Hepatocyte (in vitro differentiated cells): ENCODE measurements around the gene C19orf25. TPM values are rescaled to one million over a fixed set of nuclear protein-coding genes. Genes with fewer than 3 reads are reported as not detected.

Experiments
- DNase-seq: peaks from one replicate; pipeline ENCODE4 v3.0.0-alpha.2; 2016; ENCODE audit warnings: low spot score
- H2AFZ ChIP-seq: fragments of 200-600 bp; sonication (generic); 2 replicates; pipeline ENCODE4 v1.6.0; 2016; ENCODE audit warnings: antibody characterized with exemption, mild to moderate bottlenecking
- H3K27ac ChIP-seq: fragments of 200-600 bp; sonication (generic); 2 replicates; pipeline ENCODE4 v1.5.1; 2016; ENCODE audit warnings: mild to moderate bottlenecking
- H3K27me3 ChIP-seq: fragments of 200-600 bp; sonication (generic); 2 replicates; pipeline ENCODE4 v1.6.1; 2016
- H3K36me3 ChIP-seq: fragments of 200-600 bp; sonication (generic); replicated peaks from 2 replicates; pipeline ENCODE4 v1.5.1; 2016; ENCODE audit warnings: low read depth; ENCODE audit not compliant: insufficient read depth
- H3K4me1 ChIP-seq: fragments of 200-600 bp; sonication (generic); 2 replicates; pipeline ENCODE4 v1.5.1; 2016; ENCODE audit warnings: mild to moderate bottlenecking, moderate library complexity; ENCODE audit not compliant: insufficient read depth
- H3K4me2 ChIP-seq: fragments of 200-600 bp; sonication (generic); 2 replicates; pipeline ENCODE4 v1.6.0; 2016
- H3K4me3 ChIP-seq: fragments of 200-600 bp; sonication (generic); 2 replicates; pipeline ENCODE4 v1.5.1; 2016; ENCODE audit warnings: mild to moderate bottlenecking
- H3K79me2 ChIP-seq: fragments of 200-600 bp; sonication (generic); 2 replicates; pipeline ENCODE4 v1.6.0; 2017; ENCODE audit warnings: mild to moderate bottlenecking
- H3K9me2 ChIP-seq: fragments of 200-600 bp; sonication (generic); replicated peaks from 2 replicates; pipeline ENCODE4 v1.6.0; 2017; ENCODE audit warnings: mild to moderate bottlenecking; ENCODE audit not compliant: insufficient read depth
- H3K9me3 ChIP-seq: fragments of 200-600 bp; sonication (generic); 2 replicates; pipeline ENCODE4 v1.5.1; 2016; ENCODE audit warnings: low read depth, mild to moderate bottlenecking
- H4K20me1 ChIP-seq: fragments of 200-600 bp; sonication (generic); 2 replicates; pipeline ENCODE4 v1.6.0; 2016; ENCODE audit warnings: mild to moderate bottlenecking; ENCODE audit not compliant: insufficient read depth, poor library complexity, severe bottlenecking
- EZH2 ChIP-seq: fragments of 200-600 bp; sonication (generic); IDR thresholded peaks from 2 replicates; pipeline ENCODE4 v1.6.1; 2016; ENCODE audit warnings: antibody characterized with exemption, mild to moderate bottlenecking, borderline replicate concordance
- EZH2phosphoT487 ChIP-seq: fragments of 200-600 bp; sonication (generic); IDR thresholded peaks from one replicate; pipeline ENCODE4 v1.6.1; 2018; ENCODE audit warnings: antibody characterized with exemption, mild to moderate bottlenecking, low read depth, moderate library complexity; ENCODE audit not compliant: unreplicated experiment, severe bottlenecking
- WGBS: methylation state at CpG from one replicate; pipeline ENCODE4 v1.1.6; 2016; ENCODE audit warnings: low lambda C conversion rate; ENCODE audit errors: missing lambda C conversion rate; 5-methylcytosine and 5-hydroxymethylcytosine counted together
- polyA plus RNA-seq: library from polyadenylated mRNA; unstranded; fragments of >200 nt; fragmentation: Nextera tagmentation; extraction: Ambion mirVana; gene quantifications from 2 replicates; pipeline ENCODE4 v1.2.1, GENCODE V29; 2016
- total RNA-seq: library from RNA; depleted of rRNA; stranded (reverse); fragments of >200 nt; gene quantifications from 2 replicates; pipeline ENCODE4 v1.2.3, GENCODE V29; 2014
- TF ChIP-seq, protein P1 (sequence below): fragments of 200-600 bp; sonication (generic); IDR thresholded peaks from 2 replicates; pipeline ENCODE4 v1.5.1; 2016; ENCODE audit warnings: antibody characterized with exemption, mild to moderate bottlenecking; ENCODE audit not compliant: poor library complexity

Gene C19orf25
- total and polyA plus RNA-seq, 2 experiments from 2014 or later, result 36.3 to 43.6 TPM

DNA sequence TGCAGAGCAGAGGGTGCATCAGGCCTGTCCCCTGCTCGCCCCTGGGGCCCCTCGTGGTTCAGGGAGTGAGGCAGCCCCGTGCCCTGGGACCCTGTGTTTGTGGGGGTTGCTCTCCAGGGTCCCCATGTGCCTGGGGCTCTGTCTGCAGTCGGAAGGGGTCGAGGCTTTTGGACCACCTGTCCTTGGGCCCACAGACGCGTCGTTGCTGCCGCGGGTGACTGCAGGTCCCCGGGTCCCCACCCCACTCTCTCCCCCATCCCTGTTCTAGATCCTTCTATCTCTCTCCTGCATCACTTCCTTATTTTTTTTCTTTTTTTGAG, 9.2 kb upstream of the C19orf25 start:
- WGBS, result 94% methylated on average over 11 of the region's 11 CpGs
- H3K27ac ChIP-seq, result no peak overlapping the region

DNA sequence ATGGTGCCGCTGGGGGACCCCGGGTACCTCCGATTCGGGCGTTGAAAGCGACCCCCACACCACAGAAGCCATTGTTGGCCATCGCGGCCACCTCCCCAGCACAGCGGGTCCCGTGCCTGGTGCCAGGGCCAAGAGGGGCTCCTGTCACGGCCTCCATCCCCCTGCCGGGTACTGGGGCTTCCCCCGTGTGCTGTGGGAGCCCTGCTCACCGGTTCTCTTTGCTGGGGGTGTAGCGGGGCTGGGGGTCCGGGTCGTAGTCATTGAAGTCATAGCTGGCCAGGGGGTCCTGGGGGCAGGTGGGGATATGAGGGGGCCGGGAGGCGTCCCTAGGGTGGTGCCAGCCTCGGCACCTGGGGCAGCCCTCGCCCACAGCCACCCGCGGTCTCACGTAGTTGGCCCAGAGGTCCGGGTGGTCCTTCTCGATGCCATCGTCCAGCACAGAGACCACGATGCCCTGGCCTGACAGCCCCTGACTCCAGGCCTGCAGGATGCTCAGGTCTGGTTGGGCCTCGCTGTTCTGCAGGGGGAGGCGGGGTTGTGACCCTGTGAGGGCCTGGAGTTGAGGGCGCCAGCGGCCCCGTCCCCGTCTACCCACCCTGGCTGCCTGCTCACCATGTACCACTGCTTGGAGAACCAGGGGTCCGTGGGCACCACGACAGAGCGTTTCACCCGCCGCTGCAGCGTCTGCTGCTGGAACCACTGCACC, 8.7 kb upstream of the C19orf25 start:
- H3K4me3 ChIP-seq, result no peak overlapping the region
- H2AFZ ChIP-seq, result no peak overlapping the region
- no peaks in the 10 kb centered on the region for H3K36me3 ChIP-seq
- H3K9me2 ChIP-seq, result no peaks in the 10 kb centered on the region
- TF ChIP-seq, protein P1, sequence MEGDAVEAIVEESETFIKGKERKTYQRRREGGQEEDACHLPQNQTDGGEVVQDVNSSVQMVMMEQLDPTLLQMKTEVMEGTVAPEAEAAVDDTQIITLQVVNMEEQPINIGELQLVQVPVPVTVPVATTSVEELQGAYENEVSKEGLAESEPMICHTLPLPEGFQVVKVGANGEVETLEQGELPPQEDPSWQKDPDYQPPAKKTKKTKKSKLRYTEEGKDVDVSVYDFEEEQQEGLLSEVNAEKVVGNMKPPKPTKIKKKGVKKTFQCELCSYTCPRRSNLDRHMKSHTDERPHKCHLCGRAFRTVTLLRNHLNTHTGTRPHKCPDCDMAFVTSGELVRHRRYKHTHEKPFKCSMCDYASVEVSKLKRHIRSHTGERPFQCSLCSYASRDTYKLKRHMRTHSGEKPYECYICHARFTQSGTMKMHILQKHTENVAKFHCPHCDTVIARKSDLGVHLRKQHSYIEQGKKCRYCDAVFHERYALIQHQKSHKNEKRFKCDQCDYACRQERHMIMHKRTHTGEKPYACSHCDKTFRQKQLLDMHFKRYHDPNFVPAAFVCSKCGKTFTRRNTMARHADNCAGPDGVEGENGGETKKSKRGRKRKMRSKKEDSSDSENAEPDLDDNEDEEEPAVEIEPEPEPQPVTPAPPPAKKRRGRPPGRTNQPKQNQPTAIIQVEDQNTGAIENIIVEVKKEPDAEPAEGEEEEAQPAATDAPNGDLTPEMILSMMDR, result no peak
- TF ChIP-seq EZH2, result no peak
- no peak for TF ChIP-seq EZH2phosphoT487
- no peaks in the 10 kb centered on the region for H4K20me1 ChIP-seq
- H3K79me2 ChIP-seq, result peaks cover 10% of the 10 kb centered on the region
- H3K4me2 ChIP-seq, result no peak overlapping the region
- no peak overlapping the region for H3K27ac ChIP-seq
- DNase-seq, result no peak
- peaks cover 13% of the 10 kb centered on the region for H3K4me1 ChIP-seq
- 96% methylated on average over 28 of the region's 40 CpGs for WGBS
- H3K27me3 ChIP-seq, result no peaks in the 10 kb centered on the region
- H3K9me3 ChIP-seq, result no peaks in the 10 kb centered on the region

More for the DNA sequence above, 9.2 kb upstream of the C19orf25 start:
- no peaks in the 10 kb centered on the region for H3K9me2 ChIP-seq
- no peak for DNase-seq
- no peak overlapping the region for H2AFZ ChIP-seq
- H3K27me3 ChIP-seq, result no peaks in the 10 kb centered on the region
- no peak overlapping the region for H3K4me2 ChIP-seq
- no peaks in the 10 kb centered on the region for H3K36me3 ChIP-seq
- H4K20me1 ChIP-seq, result no peaks in the 10 kb centered on the region
- no peak overlapping the region for H3K4me3 ChIP-seq
- TF ChIP-seq EZH2phosphoT487, result no peak
- TF ChIP-seq, protein P1, result no peak
- TF ChIP-seq EZH2, result no peak
- peaks cover 10% of the 10 kb centered on the region for H3K79me2 ChIP-seq
- H3K4me1 ChIP-seq, result peaks cover 15% of the 10 kb centered on the region
- H3K9me3 ChIP-seq, result no peaks in the 10 kb centered on the region

DNA sequence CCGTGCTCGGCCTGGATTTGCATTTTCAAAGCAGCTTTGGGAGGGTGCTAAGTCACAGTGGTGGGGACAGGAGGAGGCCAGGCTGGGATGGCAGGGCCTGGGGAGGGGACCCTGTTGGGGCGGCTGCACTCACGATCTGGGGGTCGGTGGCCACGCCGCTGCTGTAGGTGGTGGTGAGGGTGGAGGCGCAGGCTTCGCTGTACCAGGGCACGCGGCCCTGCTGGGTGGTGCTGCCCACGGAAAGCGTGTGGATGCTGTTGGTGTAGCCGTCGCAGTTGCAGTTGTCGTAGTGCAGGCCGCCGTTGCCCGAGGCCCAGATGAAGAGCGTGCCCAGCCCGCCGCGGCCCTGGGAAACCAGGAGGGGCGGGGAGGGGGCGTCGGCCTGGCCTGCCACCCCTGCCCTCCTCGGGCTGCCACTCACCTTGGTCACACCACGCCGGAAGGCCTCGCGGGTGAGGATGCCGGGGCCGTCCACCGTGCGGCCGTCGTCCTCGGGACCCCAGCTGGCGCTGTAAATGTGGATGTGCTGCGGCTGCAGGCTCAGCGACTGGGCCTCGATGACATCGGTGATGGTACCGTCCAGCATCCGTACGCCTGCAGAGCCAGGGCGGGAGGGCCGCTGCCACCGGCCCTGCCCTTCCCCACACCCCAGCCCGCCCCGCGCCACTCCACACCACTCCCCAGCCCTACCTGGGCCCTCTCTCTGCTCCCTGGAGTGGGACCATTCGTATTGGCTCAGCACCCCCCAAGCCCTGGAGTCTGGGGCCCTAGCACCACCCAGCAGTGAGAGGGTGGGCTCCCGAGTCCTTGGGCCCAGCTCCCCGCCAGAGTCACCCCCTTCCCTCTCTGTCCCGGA, 7.9 kb upstream of the C19orf25 start:
- no peak for TF ChIP-seq EZH2phosphoT487
- TF ChIP-seq EZH2, result no peak
- TF ChIP-seq, protein P1, result no peak
- no peaks in the 10 kb centered on the region for H4K20me1 ChIP-seq
- WGBS, result 94% methylated on average over 37 of the region's 56 CpGs

More for the DNA sequence above, 7.9 kb upstream of the C19orf25 start:
- no peaks in the 10 kb centered on the region for H3K36me3 ChIP-seq
- no peak overlapping the region for H3K4me3 ChIP-seq
- no peak overlapping the region for H3K4me2 ChIP-seq
- H2AFZ ChIP-seq, result no peak overlapping the region
- no peaks in the 10 kb centered on the region for H3K9me3 ChIP-seq
- no peak for DNase-seq
- H3K9me2 ChIP-seq, result no peaks in the 10 kb centered on the region
- peaks cover 11% of the 10 kb centered on the region for H3K4me1 ChIP-seq
- H3K79me2 ChIP-seq, result peaks cover 8% of the 10 kb centered on the region
- H3K27ac ChIP-seq, result no peak overlapping the region
- H3K27me3 ChIP-seq, result no peaks in the 10 kb centered on the region
